GM08714 (cell line): Measurements from ENCODE around the gene HECTD4.
"Not testable (repeated sequence)": the region's sequence is repeated elsewhere in the genome, so short reads cannot be mapped to it uniquely, and the experiment has no call there.

Experiments
- H3K4me3 ChIP-seq: fragments of 200-500 bp; sonication (Bioruptor generic); 2 replicates; pipeline ENCODE4 v1.5.1; 2014; ENCODE audit warnings: mild to moderate bottlenecking, low read length, inconsistent platforms
- ZNF274 ChIP-seq: IDR thresholded peaks from 2 replicates; pipeline ENCODE4 v1.6.1; 2012; ENCODE audit warnings: mild to moderate bottlenecking, low read depth, low read length

Gene HECTD4

DNA sequence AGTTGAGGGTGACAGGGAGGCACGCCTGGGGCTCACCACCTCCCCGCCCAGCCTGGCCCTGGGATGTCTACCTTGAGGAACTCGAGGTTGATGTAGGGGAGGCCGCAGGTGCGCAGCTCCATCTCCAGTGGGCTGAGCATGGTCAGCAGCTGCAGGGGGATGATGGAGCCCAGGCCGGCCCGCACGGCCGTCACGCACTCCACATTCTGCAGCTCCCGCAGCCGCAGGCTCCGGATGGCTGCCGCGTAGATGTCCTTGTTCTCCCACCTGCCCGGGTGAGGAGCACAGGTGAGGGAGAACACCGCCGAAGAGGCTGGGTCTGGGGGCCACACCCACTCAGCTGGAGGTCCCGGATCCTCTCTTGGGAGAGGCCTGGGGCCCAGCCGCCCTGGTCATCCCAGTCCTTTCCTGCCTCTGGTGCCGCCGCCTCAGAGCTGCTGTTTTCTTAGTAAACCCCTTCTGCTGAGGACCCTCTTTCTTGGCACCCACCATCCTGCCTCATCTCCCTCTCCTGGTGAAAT is 218.7 kb downstream of the HECTD4 start:
- H3K4me3 ChIP-seq, result no peak overlapping the region
- no peak for TF ChIP-seq ZNF274

DNA sequence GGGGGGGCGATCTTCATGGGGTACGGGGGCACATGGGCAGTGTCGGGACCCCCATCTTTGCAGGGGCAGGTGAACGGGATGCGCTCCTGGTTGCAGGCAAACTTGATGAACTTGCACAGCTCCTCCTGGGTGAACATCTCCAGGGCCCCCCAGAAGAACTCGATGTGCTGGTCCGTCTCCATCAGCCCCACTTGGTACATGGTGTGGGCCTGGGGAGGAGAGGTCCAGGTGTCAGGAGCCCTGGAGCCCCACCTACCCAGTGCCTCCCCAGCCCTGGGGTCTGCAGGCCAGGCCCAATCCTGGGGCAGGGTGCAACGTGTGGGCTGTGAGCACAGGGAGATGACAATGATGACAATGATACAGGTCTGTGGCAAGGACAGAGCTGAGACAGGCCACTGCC is 219.2 kb downstream of the HECTD4 start:
- H3K4me3 ChIP-seq, result no peak overlapping the region
- TF ChIP-seq ZNF274, result no peak

DNA sequence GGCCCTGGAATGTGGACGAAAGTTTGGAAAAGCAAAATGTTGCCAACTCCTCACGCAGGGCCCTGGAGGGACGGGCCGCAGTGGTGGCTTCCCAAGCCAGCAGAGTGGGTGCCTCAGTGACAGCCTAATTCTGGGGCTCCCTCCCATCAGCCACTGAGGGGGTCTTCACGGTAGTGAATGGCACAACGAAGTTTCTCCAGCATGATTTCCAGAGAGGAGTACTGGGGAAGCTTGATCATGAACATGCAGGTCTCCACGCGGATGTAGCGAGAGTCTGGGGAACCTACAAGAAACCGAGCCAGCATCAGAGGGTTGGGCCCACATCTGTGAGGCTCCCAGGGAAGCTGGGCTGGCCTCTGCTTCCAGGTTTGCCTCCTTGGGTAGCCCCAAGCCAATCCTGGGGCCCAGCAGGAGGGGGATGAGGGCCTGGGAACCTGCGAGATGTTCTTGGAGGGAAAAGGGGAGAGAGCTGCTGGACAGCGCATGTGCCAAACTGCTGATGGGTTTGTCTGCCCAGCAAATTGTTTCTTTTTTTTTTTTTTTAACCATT is 219.9 kb downstream of the HECTD4 start:
- H3K4me3 ChIP-seq, result no peak overlapping the region
- no peak for TF ChIP-seq ZNF274

DNA sequence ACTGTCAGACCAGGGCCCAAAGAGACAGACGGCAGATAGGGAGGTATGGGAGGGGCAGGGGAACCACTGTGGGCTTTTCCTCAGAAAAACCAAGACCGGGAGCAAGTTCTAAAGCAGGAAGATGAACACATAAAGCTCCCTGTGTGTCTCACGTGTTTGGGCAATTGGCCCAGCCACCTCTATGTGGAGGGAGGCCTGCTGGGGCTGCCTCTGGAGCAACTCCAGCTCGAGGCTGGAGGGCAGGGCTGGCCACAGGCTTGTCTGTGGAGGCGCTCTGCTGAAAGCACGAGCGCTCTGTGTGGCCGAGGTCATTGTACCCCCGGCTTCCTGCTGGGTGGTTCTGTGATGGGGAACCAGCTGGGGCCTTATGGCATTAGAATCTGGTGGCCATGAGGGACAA is 220.5 kb downstream of the HECTD4 start:
- H3K4me3 ChIP-seq, result no peak overlapping the region
- no peak for TF ChIP-seq ZNF274

DNA sequence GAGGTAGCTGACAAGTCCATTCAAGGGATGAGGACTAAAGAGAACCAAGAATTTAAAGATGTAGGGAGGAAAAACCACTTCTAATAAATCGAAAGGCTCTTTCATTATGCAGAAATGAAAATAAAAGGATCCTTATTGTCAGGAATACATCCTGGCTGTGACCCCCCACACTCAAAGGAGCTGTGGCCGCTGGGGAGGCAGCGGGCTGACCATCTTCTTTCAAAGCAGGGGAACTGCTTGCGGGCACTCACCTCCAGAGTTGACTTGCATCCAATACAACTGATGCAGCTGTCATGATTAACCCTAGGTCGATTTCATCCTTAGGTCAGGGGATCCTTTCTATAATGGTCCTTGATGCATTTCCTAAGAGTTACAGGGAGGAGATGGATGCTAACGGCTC is 221.6 kb downstream of the HECTD4 start:
- H3K4me3 ChIP-seq, result no peak overlapping the region
- TF ChIP-seq ZNF274, result no peak

DNA sequence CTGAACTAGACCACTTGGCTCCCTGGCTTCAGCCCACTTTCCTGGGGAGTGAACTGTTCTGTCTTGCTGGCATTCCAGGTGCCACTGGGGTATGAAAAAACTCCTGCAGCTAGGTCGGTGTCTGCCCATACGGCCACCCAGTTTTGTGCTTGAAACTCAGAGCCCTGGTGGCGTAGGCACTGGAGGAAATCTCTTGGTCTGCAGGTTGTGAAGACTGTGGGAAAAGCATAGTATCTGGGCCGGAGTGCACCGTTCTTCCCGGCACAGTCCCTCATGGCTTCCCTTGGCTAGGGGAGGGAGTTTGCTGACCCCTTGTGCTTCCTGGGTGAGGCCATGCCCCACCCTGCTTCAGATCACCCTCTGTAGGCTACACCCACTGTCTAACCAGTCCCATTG is 223.1 kb downstream of the HECTD4 start:
- no peak for TF ChIP-seq ZNF274
- no peak overlapping the region for H3K4me3 ChIP-seq

DNA sequence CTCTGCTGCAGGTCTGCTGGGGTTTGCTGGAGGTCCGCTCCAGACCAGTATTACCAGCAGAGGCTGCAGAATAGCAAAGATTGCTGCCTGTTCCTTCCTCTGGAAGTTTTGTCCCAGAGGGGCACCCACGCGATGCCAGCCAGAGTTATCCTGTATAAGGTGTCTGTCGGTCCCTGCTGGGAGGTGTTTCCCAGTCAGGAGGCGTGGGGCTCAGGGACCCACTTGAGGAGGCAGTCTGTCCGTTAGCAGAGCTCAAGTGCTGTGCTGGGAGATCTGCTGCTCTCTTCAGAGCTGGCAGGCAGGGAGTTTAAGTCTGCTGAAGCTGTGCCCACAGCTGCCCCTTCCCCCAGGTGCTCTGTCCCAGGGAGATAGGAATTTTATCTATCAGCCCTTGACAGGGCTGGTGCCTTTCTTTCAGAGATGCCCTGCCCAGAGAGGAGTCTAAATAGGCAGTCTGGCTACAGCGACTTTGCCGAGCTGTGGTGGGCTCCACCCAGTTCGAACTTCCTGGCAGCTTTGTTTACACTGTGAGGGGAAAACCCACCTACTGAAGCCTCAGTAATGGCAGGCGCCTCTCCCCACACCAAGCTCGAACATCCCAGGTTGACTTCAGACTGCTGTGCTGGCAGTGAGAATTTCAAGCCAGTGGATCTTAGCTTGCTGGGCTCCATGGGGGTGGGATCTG is 223.6 kb downstream of the HECTD4 start:
- not testable (repeated sequence) for H3K4me3 ChIP-seq

DNA sequence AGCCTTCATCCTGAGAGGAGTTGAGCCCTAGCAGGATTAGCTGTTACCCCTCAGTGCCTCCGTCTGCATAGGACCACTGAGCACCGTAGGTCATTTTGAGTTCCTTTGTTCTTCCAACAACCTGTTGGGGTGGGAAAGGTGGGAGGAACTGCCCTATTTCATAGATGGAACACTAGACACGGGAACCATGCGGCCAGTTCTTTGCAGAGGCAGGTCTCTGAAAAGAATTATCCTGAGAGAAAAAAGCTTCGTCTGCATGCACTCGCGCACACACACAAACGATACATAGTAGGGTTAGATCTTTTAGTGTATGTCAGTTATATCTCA is 228.4 kb downstream of the HECTD4 start:
- no peak overlapping the region for H3K4me3 ChIP-seq
- TF ChIP-seq ZNF274, result no peak

DNA sequence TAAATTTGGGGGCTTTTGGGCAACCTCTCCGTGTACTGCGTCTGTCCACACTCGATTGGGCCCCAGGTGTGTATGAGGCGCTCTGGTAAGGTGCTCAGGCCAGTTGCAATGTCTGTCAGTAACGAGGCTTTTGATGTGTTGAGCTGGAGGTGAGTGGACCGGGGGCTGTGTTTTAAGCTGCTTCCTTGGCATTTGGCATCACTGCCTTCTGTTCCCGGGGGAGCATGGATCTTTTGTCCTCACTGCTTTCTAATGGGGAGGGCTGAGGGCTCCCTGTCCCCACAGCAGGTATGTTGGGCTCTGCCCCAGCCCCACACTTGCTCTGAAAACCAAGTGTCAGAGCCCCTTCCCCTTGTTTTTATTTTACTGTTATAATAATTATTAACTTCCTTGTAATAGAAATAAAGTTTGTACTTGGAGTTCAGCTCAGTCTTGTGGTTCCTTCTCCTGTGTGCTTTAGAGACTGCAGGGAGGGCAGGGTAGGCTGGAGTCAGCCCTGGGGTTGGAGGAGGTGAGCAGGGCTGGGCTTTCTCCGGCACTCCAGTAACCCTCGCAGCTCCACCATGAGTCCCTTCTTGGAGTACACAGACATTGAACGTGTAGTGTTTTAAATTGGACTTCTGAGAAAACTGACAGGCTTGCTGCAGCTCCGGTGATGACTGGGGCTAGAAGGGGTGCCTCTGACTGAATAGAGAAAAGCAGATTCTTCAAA is 228.9 kb downstream of the HECTD4 start:
- H3K4me3 ChIP-seq, result no peak overlapping the region
- TF ChIP-seq ZNF274, result no peak

DNA sequence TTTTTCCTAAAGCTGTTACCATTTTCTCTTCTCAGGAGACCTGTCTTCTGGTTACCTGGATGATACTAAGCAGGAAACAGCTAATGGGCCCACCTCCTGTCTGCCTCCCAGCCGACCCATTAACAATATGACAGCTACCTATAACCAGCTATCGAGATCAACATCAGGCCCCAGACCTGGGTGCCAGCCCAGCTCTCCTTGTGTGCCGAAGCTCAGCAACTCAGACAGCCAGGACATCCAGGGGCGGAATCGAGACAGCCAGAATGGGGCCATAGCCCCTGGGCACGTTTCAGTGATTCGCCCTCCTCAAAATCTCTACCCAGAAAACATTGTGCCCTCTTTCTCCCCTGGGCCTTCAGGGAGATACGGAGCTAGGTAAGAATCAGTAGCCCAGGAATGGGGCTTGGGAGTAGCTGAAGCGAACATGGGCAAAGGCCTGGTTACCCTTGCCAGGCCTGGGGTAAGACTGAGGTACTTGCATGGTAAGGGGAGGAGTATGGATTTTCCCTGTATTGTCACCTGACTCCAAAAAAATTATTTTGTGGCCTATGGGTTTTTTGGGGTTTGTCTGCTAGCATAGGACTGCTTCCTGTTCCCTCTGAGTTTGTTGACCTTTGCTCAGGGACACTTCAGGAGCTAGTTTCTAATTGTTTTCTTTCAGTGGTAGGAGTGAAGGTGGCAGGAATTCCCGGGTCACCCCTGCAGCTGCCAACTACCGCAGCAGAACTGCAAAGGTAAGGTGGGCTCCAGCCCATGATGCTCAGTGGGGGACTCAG is 230.3 kb downstream of the HECTD4 start:
- TF ChIP-seq ZNF274, result no peak
- H3K4me3 ChIP-seq, result no peak overlapping the region

DNA sequence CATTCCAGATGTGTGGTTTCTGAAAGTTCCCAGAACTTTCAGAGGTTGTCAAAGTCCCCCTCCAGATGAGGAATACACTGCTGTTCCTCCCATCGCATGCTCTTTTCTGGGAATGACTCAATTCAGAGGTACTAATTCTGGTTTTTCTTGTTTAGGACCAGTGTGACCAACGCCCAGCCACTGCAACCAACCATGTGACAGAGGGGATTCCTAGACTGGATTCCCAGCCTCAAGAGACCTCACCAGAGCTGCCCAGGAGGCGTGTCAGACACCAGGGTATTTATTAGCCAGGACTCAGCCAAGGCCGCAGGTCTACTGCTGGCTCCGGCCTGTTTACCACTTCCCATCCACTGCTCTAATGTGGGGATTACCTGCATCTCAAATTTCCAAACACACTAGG is 232.6 kb downstream of the HECTD4 start:
- no peak overlapping the region for H3K4me3 ChIP-seq
- no peak for TF ChIP-seq ZNF274

DNA sequence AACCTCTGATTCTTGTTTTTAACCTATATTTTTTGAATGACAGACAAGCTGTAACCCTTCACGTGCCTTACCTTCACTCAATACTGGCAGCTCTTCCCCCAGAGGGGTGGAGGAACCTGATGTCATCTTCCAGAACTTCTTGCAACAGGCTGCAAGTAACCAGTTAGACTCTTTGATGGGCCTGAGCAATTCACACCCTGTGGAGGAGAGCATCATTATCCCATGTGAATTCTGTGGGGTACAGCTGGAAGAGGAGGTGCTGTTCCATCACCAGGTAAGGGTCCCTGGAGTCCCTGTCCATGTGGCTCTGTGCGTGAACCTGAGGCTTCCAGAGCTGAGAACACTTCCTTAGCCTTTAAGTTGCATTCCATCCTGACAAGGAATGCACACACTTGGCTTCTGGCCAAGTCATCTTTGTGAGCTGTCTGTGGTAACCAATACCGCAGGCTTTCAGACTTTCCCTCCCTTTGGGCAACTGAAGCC is 234.2 kb downstream of the HECTD4 start:
- no peak overlapping the region for H3K4me3 ChIP-seq
- no peak for TF ChIP-seq ZNF274

DNA sequence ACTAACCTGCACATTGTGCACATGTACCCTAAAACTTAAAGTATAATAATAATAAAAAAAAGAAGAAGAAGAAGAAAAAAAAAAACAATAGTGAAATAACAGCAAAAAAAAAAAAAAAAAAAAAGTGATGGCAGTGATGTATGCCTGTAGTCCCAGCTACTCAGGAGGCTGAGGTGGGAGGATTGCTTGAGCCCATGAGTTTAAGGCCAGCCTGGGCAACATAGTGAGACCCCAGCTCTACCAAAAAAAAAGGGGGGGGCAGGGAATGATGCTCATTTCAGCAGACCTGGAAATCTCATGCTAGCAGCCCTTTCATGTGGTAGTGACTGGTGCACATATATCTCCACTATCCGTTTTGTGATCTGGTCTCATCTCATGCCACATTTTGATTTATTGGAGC is 236.1 kb downstream of the HECTD4 start:
- H3K4me3 ChIP-seq, result no peak overlapping the region
- no peak for TF ChIP-seq ZNF274

DNA sequence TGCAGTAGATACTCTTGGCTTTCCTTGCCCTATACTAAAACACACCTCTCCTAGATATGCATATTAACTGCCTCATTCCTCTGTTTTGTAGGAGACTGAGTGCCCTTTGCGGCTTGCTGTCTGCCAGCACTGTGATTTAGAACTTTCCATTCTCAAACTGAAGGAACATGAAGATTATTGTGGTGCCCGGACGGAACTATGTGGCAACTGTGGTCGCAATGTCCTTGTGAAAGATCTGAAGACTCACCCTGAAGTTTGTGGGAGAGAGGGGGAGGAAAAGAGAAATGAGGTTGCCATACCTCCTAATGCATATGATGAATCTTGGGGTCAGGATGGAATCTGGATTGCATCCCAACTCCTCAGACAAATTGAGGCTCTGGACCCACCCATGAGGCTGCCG is 241.5 kb downstream of the HECTD4 start:
- no peak for TF ChIP-seq ZNF274

More for the DNA sequence above, 241.5 kb downstream of the HECTD4 start:
- H3K4me3 ChIP-seq, result no peak overlapping the region
